GM19240 (cell line): ENCODE data around the gene NXPE1.

Experiments
- DNase-seq: peaks from one replicate; pipeline ENCODE4 v3.0.0; 2011; ENCODE audit warnings: low spot score; ENCODE audit not compliant: insufficient read length

NXPE1 gene

DNA sequence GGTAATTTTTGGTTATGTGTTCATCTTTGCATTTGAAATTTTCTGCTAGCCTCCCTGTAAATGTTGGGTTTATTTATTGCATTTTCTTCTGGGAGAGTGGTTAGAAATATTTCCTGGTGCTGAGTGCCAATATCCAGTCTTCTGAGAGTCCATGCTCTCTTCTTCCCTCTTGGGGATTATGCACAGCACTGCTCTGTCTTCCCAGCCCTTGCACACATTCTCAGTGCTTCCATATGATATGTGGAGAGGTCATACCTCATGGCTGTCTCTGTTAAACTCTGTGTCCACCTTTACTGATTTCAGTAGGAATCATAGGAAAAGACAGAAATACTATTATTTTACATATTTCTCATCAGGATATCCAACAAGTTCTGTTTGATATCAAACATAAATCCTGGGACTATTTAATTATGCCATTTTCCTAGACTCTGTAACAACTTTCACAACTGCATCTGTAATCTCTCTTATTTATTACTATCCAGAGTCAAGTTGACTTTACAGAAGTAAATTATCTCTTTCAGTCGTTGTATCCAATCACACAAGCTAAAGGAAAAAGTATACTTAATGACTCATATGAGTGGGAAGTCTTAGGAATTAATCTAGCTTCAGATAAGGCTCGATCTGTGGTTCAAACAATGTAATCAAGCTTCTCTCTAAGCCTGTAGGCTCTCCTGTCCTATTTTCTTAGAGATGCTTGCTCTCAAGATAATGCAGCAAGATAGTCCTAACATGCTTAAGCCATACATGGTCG is 2.7 kb upstream of the NXPE1 start:
- DNase-seq: no peak

DNA sequence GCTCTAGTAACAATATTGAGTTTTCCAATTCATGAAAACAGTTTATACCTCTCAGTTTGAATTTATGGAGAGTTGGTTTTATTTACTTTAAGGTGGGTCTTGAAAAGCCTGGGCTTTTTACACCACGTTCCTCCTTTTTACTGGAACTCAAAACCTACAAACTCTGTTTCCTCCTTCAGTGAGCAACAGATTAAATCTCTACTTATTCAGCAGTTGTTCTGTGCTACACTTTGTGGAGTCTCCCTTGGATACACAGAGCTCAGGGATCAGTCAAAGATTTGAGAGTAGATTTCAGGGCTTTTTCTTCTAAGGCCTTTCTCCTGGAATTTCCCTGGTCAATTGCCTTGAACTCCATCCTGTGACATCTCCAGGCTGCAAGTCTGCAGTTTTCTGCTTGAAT is 3.5 kb downstream of the NXPE1 start:
- no peak for DNase-seq

DNA sequence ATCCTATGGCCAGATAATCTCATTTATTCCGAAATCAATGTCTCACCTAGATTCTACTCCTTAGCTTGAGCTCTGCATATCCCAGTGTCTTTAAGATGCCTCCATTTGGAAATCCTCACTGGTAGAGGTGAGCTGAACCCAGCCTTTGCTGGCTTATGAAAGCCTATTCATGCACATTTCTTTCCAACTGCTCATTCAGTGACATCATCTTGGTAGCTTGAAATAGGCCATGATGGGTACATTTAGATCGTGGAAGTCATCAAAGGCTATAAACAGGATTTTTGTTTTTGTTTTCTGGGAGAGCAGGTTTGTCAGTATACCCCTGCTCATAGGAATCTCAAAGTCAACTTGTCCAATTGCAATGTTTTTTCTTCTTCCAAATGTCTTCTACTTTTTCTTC is 6.0 kb downstream of the NXPE1 start:
- DNase-seq: no peak

DNA sequence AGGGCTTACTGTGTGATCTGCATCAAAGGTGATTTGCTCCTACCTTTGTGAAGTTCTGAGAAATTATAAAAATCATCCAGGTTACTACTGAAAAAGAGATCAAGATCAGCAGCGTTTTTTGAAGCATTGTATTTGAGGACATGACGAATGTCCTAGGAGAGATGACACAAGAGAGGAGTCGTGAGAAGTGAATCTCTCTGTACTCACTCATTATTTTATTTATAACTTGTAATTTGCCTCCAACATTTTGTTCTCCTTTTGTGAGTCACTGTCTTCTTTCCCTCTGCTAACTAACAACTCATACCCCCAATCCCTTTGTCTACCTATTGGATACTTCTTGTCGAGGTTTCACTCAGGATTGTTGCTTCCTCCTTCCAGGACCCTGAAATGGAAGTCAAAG is 8.6 kb downstream of the NXPE1 start:
- no peak for DNase-seq

DNA sequence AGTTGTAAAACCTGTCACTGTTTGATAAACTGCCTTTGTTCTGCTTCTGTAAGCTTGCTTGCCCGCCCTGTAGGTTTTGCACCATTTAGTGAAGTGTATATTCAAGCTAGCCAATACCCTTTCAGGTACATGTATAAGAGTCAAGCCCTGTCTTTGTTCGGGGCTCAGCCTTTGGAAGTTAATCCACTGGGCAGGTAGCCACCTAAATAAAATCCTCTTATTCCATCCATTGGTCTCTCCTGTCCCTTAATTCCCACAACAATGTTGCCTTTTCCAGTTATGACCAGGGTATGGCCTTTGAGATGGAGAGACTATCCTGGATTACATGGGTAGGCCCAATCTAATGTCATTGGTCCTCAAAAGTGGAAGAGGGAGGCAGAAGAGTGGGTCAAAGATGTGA is 34.0 kb downstream of the NXPE1 start:
- DNase-seq: no peak

DNA sequence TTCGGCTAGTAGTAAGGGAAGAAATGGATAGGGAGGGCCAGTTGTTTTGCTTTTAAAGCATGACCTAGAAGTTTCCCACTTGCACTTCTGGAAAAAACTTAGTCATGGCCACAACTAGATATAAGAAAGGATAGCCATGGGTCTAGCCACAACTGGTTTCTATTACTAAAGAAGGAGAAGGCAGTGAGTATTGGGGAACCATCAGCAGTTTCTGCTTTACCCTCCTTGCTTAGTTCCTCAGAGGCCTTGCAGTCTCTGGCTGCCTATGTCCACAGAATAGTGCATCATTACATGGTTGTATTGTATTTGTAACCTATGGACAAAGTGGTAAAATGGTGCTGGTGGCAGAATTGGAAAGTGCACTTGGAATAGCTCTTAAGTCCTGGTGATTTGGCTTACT is 35.6 kb downstream of the NXPE1 start:
- no peak for DNase-seq

DNA sequence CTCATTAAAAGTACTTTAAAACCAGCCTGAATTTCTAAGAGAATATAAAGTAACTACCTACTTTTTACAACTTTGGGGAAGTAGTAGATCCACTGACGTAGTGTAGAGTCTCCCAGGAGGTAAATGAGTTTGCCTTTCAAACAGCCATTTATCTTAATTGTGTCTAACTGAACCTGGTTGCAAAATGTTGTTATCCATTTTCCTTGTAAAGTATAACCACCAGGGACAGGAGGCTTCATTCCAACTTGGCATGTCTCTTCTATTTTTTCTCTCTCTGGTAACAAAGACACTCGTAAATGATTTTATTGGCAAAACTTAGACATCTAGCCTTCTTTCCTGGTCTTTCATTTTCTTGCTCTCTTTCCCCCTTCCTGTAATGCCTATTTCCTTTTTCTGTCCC is 36.9 kb downstream of the NXPE1 start:
- no peak for DNase-seq

DNA sequence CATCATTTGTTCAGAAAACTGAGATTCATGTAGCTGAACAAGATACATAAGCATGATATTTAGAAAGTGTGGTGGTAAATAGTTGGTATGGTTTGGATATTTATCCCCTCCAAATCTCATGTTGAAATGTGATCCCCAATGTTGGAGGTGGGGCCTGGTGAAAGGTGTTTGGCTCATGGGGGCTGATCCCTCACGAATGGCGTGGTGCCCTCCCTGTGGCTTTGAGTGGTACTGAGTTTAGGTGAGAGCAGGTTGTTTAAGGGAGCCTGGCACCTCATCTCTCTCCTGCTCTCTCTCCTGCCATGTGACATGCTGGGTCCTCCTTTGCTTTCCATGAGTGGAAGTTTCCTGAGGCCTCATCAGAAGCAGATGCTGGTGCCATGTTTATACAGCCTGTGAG is 48.1 kb downstream of the NXPE1 start:
- no peak for DNase-seq

DNA sequence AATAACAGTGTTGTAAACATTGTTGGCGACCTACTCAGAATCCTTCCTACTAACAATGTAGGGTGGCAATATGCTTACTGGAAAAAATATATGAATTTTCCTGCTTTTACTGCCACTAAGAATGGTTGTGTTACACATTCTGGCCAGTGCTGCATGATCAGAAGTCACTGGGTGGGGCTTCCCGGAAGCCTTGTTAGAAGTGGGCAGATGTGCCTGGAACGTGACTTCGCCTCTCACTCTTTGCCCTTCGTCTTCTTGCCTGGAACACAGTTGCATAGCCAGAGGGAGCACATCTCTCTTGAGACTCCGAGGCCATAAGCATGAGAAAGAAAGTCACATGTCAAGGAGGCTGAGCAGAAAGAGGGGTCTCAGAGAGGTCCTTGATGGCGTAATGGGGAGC is 48.6 kb downstream of the NXPE1 start:
- DNase-seq: no peak

DNA sequence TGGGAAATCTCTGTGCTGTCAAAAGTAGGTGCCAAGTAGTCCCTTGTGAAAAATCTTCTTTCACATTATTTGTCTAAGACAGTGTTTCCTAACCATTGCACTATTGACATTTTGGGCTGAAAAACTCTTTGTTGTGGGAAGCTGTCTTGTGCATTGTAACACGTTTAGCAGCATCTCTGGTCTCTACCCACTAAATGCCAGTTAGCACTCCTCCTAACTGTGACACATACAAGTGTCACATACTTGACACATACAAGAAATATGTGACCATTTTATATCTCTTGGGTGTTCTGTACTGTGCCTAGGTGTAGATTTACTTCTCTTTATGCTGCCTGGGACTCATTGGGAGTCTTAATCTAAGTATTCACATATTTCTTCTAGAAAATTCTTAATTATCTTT is 57.8 kb downstream of the NXPE1 start:
- no peak for DNase-seq

DNA sequence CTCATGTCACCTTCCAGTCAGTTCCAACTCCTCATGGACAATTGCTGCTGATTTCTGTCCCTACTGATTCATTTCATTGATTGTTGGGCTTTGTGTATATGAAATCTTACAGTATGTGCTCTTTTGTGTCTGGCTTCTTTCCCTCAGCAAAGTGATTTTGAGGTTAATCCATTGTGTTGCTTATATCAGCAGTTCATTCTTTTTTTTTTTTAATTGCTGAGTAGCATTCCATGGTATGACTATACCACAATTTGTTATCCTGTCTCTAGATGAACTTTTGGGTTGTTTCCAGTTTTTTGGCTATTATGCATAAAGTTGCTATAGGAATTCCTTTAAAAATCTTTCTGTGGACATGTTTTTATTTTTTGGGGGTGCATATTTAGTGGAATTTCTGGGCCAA is 59.9 kb downstream of the NXPE1 start:
- no peak for DNase-seq

DNA sequence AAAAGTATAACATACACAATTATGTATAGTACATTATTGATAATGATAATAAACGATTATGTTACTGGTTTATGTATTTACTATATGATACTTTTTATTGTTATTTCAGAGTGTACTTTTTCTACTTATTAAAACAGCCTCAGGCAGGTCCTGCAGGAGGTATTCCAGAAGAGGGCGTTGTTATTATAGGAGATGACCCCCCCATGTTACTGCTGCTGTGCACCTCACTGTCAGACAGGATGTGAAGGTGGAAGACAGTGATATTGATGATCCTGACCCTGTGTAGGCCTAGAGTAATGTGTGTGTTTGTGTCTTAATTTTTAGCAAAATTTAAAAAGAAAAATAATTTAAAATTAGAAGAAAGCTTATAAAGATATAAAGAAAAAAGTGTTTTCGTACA is 62.8 kb downstream of the NXPE1 start:
- no peak for DNase-seq

DNA sequence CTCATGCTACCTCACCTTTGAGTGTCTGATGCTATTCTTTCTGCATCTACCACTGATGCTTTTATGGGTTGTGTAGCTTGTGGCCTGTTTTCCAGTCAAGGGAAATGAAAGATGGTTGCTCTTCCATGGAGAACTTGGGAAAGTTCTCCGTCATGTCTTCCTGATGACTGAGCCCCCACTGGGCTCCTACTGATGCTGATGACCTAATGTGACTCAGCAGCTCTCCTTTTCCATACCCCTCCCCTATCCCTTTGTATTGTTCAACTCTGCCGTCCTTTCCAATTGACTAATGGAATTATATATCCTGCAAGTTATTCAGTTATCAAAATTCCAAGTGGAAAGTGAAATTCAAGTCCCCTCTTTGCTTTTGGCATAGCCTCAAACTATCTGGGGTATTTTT is 75.8 kb downstream of the NXPE1 start:
- no peak for DNase-seq

DNA sequence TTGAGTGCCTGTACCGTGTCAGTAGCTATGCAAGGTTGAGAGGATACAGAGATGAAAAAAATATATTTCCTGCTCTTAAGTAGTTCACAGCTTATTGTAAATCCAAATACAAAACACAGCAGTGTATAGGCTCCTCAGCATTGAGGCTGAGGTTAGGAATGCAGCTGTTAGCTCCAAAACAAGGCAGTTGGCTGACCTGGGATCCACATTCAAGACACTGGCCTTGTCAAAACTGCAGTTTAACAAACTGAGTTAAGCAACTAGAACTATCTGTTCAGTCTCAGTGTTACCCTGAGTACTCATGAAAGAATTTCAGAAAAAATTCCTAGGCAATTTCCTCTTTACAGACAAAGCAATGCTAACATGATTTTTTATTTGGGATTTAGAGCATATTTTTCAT is 77.6 kb downstream of the NXPE1 start:
- DNase-seq: no peak

DNA sequence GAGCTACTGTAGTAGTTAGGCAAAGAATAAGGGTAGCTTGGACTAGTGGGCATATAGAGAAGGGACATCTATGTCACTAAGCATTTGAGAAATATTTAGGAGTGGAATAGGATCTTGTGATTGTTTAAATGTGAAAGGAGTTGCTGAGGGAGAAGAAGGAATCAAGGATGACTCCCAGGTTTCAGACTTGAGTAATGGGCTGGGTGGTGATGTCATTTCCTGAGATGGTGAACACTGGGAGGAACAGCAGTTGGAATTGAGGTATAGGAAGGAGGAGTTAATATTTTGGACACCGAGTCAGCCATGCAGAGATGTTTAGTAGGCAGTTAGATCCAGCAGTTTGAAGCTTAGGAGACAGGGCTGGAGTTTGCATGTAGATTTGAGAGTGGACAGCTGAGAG is 80.3 kb downstream of the NXPE1 start:
- no peak for DNase-seq

DNA sequence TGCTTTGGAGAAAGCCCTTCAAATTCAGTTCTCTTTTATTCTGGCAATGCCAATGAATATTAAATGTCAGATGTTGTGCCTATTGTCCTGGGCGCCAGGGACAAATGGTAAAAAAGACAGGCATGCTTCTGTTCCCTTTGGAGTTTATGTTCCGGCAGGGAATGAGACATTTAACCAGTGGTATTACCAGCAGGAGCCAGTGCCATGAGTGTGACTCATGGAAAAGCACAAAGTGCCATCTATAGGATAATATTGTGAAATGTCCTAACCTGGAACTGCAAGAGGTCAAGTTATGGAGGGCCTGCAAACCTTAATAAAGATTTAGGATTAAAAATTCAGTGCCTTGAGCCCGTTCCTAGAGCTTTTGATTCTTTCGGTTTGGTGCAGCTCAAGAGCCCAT is 80.9 kb downstream of the NXPE1 start:
- no peak for DNase-seq

DNA sequence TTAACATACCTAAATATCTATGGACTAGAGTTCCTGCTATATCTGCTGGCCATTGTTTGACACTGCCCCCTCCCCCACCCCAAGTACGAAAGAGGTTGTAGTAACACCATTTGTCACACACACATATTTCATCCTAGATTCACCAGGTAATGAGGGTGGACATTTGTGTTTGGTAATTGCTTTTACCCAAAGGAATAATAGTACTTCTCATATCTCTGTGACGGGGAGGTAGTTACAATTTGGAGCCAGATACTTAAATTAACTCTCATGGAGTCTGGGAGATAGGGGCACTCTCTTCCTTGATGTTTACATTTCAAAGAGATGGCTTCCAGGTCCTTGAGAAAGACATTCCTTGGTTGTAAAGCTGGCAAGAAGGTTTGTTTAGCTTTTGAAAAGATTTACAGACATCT is 81.7 kb downstream of the NXPE1 start:
- DNase-seq: no peak

DNA sequence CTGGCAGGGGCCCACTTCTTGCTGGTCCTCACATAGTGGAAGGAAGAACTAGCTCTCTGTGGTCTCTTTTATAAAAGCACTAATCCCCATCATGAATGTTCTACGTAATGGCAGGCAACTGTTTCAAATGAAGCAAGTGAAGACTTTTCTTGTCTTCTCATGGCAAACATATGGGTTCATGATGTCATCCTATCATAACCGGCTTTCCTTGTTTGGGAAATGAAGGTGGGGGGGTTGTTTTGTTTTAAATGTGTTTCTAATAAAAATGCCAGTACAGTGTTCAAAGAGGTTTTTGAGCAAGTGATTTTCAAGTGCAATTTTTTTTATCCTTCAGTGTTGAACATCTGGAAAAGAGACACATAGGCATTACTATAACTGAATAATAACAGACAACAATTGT is 87.0 kb downstream of the NXPE1 start:
- no peak for DNase-seq
